Cardiac septum (tissue), 1 donor: ENCODE results near the gene DPP6. TPM values are rescaled to one million over a fixed set of nuclear protein-coding genes. Genes with fewer than 3 reads are reported as not detected.

ENCODE experiments used
- DNase-seq: peaks from one replicate; pipeline ENCODE4 v3.0.0-alpha.2; 2020; ENCODE audit warnings: low spot score
- intact Hi-C: fragments of 100-400 bp; cut with DNase I; formaldehyde crosslinking; loops from one replicate; pipeline ENCODE4 v1.14.0; 2022
- total RNA-seq: library from RNA; stranded (reverse); fragmentation: NEBNext Ultra II Directional; extraction: Animal tissue kit (Norgen Biotek cat#: 25700); gene quantifications from one replicate; pipeline ENCODE4 v1.2.1, GENCODE V29; 2021
- donor health status: DM: no; HTN: no; CAD: no.

DPP6 gene
- total RNA-seq, 1 donor from 2014 or later = not detected

DNA sequence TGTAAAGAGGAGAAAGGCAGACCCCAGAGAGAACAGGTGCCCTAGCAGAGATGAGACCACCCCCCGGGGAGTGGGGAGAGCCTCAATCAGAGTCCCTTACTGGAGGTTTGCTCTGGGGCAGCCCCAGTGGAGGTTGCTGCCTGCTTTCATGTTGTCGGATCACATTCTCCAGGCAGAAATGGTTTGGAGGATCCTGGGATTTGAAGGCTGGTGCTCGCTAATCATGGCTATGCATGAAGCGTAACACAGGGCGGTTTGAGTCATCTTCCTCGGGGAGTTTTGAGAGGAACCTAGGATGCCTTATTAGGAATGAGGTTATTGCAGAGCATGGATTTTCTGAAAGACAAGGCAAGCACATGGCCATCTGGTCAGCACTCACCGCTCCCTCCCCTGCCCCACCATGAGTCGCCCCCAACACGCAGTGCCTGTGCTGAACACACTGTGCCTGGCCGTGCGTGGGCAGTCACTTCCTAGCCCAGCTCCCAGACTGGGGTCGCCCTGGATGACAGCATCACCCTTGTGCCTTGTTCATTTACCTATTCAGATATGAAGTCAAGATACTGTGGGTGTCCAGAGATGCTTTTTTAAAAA lies 319.9 kb downstream of the DPP6 start:
- intact Hi-C loops = no loop called here
- no peak for DNase-seq

DNA sequence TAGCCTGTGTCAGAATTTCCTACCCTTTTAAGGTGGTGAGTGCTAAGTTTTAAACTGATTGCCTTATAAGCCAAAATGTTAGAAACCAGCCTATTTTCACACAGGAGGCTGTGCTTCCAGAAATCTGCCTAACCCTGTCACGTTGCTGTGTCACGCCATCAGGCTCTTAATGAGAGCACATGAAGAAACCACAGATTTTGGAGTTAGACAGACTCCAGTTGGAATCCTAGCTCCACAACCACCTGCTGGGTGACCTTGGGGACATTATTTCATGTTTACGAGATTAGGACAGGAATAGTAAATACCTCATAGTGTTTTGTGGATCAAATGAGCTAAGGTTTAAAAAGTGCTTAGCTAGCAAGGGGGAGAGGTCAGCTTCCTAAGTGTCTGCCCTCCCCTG lies 321.8 kb downstream of the DPP6 start:
- DNase-seq = no peak
- intact Hi-C loops = no loop called here

DNA sequence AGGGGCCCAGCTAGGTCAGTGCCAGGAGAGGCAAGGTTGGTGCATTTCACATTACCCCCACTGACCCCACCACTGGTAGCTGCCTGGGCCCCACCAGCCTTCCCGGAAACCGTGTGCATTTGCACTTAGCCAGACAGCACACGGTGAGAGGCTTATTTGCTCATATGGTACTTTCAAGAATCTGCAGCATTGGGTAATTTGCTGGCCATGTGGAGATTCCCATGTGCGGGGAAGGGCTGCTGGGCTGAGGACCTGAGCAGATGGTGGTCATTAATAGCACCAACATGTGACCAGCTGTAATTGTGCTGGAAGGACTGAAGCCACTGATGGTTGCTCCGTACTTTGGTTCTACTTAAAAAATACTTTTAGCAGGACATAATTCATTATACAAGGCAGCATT lies 323.8 kb downstream of the DPP6 start:
- DNase-seq = no peak
- intact Hi-C loops = no loop called here

DNA sequence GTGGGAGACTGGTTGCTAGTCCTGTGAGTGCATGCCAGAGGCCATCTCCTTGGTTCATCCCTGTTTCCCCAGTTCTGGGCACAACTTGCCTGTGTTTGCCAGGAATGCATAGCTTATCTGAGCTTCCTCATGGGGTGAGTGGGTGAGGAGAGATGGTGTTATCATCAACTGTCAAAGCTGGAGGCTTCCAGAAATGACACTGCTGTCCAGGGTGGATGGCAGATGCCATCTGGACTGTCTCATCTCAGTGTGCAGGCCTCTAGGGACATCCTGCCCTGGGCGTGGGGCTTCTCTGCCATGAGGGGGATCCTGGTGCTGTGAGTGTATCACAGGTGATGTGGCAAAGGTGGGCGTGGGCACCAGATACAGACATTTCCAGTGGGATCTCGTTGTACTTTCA lies 328.6 kb downstream of the DPP6 start:
- DNase-seq = no peak
- intact Hi-C loops = no loop called here

DNA sequence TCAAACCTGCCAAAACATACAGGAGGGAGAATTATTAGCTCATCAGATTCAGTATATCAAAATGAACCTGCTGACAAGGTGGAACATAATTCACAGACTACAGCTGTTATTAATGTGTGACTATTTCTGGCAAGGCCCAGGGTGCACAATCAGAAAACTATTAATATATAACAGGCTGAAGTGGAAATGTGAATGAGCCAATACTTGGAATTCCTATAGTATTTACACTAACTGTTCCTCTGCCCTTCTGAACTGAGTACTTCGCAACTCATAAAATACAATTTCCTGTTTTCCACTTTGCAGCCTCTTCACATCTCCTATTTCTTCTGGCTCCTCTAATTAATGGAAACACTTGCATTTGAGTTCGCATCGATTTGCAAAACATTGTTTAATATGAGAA lies 330.8 kb downstream of the DPP6 start:
- no peak for DNase-seq
- intact Hi-C loops = no loop called here

DNA sequence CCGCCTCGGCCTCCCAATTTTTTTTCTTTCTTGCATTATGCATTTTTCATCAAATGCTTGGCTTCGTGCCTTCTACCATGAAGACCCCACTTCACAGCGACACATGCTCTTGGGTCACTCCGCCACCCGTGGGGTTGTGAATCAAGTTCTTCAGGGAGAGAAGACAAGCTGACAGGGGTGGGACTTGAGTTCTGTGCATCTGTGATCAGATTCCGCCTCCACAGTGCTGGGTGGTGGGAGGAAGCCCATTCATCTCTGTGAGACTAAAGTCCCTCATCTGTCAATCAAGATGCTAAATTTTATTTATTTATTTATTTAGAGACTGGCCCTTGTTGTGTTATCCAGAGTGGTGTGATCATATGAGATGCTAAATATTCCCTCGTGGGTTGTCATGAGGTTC lies 333.0 kb downstream of the DPP6 start:
- DNase-seq = no peak
- intact Hi-C loops = no loop called here

DNA sequence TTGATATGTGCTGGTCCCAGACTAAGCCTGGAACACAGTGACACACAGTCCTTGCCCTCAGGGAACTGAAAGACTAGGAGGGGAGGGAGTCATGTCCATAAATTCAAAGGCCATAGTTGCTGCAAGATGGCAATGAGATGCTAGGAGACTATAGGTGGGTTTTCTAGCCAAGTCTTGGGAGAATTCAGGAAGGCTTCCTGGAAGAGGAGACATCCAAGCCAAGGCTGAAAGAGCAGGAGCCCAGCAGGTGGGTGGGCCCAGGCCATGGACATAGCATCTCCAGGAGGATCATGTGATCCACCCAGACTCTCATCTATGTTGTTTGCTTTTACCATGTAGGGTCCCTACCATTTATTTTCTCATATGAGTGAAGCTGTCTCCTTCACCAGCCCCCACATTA lies 335.1 kb downstream of the DPP6 start:
- DNase-seq = no peak
- intact Hi-C loops = no loop called here

DNA sequence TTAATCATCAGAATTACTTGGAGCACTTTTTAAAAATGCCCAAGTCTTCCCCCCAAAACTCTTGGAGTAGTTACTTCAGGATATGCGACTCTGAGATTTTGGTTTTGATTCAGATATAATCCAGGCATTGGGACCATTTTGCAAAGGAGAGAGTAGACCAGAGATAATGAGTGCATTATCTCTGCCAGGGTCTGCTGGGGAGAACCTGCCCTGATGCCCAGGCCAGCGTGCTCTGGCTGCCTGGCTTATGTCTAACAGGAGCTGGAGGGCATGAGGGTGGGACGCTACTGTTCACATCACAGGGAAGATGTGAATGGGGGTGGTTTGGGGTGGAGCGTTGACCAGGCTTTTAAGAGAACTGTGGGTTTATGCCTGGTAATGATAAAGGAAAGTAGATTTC lies 336.2 kb downstream of the DPP6 start:
- DNase-seq = no peak
- intact Hi-C loops = no loop called here

DNA sequence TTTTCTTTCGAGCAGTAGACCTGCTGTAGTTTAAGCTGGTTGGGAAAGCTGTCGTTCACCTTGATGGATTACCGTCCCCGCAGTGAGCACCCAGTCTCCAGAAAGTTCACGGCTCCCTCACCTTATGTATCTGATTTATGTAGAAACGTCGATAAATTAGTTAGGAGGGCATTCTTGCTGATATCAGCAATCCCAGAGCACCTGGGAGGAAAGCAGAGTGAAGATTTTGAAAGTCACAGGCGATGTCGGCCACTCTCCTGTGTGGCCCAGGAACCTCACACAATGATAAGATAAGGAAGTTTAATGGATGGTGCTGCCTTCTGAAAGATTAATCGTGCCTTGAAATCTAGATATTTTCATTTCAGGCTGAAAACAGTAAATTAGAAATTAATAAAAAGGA lies 336.8 kb downstream of the DPP6 start:
- intact Hi-C loops = no loop called here
- DNase-seq = no peak

DNA sequence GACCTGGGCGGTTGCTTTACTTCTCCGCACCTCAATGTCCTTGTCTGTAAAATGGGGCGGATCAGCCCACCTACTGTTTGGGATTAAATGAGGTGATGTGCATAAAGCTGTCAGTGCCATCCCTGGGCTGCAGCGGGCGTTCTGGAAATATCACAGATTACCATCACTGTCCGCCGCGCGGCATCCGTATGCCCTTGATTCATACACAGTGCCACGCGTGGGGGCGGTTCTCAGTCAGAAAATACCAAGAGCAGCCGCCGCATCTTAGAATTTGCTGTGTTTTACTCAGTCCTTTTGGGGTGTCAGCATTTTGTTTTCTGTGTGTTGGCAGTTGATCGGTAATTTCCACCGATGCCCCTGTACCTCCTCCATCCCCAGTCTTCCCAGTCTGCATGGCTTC lies 338.8 kb downstream of the DPP6 start:
- intact Hi-C loops = no loop called here
- no peak for DNase-seq

DNA sequence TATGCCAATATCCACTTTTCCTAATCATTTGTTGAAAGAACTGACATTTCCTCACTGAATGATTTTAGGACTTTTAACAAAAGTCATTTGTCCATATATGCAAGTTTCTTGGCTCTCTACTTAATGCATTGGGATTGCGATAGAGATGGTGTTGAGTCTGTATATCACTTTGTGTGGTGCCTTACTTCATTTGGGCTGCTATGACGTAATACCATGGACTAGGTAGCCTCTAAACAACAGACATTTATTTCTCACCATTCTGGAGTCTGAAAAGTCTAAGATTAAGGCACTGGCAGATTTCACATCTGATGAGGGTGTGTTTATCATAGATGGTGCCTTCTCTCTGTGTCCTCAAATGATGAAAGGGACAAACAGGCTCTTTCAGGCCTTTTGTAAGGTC lies 342.6 kb downstream of the DPP6 start:
- intact Hi-C loops = no loop called here
- no peak for DNase-seq

DNA sequence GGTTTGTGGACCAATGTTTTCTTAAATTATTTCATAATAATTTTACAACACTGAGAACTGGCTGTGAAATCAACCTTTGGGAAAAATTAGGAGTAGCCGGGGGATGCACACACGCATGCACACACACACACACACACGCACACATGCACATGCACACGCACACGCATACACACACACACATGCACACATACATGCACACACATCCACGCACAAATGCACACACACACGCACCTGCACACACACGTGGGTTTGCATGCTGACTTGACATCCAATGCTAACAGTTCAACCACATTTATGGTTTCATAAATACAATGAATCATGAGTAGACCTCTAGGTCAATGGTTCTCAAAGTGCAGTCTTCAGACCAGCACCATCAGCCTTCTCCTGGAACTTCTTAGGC lies 354.1 kb downstream of the DPP6 start:
- intact Hi-C loops = no loop called here
- no peak for DNase-seq

DNA sequence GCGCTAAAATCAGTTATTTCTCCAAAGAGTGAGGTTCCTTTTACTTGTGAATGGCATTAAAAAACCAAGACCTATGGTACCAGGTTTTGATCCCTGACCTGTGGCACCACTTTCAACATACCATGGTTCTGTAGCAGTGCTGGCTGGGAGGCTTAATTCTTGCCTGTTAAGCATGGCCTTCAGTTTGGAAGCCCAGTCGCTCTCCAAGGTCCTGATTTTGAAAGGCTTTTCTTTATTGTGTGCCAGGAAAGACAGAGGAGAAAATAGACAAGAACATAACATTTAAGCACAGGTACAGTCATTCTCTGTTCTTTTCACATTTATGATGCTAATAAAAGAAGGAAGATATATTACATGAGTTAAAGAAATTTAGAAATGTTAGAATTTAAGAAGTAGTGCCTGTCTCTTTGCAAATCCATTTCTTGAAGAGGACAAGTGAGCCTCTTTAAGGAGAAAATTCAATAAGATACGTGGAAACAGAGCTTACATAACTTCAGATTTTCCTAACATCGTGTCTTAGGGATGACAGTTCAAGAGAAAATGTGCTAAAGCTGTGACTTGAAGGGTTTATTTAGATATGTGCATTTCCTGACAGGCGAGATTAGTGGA lies 357.6 kb downstream of the DPP6 start:
- no peak for DNase-seq
- intact Hi-C loops = no loop called here

DNA sequence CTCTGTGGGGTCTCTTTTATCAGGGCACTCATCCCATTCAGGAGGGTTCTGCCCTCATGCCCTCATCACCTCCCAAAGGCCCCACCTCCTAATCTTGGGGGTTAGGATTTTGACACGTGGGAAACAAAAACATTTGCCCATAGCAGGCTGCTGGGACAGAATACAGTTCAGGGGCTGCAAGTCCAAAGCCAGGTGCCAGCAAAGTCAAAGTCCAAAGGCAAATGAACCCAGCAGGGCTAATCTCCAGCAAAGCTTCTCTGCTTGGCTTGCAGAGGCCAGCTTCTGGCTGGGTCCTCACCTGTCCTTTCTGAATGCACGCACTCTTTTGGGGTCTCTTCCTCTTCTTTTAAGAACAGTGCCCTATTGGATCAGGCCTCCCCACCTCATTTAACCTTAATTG lies 359.9 kb downstream of the DPP6 start:
- no peak for DNase-seq
- intact Hi-C loops = no loop called here

DNA sequence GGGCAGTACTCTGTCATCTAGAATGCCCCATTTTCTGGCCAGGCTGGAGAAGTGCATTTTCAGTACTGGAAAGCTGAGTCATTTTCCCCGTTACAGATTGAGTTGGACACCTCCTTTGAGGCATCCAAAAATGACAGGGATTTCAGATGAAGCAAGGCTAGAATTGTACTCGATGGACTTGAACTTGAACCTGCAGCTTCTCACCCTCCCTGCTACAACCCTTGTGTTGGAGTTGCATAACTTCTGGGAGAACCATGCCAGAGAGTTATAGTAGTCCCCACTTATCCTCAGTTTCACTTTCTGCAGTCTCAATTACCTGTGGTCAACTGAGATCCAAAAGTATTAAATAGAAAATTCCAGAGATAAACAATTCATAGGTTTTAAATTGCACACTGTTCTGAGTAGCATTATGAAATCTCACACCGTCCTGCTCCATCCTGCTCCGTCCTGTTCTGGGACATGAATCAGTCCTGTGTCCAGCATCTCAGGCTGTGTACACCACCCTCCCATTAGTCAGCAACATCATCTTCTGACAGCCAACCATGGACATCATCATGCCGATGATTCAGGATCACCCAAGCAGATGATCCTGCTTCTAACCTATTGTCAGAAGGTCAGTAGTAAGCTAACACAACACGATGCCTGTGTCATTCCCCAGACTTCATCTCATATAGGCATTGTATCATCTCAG lies 363.7 kb downstream of the DPP6 start:
- DNase-seq = no peak
- intact Hi-C loops = no loop called here

DNA sequence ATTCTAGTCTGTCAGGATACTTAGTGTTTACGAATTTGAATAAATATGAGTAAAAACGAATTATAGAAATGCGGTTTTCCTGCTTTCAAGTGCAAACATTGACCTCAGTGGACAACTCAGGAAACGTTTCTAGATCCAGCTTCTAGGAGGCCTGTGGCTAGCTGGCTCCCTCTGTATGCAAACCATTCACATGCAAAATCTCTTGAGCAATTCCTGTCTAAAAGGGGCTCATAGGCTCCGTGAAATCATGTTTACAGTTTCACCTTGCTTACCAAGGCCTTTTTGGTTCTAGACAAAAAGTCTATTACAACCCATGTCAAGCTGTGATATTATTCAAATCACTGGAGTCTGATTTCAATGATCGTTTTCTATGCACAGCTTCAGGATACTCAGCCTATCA lies 364.5 kb downstream of the DPP6 start:
- DNase-seq = no peak
- intact Hi-C loops = no loop called here

DNA sequence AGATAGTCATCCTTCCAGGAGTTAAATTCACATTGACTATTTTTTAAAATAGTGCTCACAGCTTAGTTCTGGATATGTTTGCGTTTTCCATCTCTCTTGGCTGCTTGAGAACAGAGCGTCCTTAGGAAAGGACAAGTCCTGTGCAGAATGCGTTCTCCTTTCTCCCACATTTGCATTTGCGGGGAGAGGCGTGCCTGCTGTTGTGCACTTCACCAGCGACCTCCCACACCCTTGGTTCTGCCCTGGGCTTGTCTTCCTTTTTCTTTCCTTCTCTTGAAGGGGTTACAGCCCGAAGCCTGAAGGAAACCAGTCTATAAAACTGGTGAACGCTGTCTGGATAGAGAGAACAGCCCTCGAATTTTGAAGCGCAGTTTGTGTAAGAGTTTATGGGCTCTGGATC lies 367.1 kb downstream of the DPP6 start:
- intact Hi-C loops = no loop called here
- DNase-seq = no peak

DNA sequence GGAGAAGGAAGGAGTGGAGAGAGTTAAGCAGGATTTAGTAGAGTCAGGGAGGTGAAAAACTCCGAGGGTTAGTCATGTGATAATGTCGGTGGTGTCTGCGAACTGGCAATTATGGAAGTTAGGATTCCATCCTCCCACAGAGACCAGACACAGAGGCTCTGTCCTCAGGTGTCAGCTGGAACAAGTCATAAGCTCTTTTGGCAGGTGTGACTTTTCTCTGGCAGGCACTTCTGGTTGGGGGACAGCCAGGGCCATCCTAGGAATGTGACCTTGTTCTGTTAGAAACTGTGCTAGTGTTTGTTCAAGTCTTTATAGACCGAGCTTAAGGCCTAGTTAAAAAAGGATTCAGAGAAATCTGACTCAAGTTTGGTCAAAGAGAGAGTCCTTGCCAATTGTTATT lies 371.0 kb downstream of the DPP6 start:
- intact Hi-C loops = no loop called here
- no peak for DNase-seq

DNA sequence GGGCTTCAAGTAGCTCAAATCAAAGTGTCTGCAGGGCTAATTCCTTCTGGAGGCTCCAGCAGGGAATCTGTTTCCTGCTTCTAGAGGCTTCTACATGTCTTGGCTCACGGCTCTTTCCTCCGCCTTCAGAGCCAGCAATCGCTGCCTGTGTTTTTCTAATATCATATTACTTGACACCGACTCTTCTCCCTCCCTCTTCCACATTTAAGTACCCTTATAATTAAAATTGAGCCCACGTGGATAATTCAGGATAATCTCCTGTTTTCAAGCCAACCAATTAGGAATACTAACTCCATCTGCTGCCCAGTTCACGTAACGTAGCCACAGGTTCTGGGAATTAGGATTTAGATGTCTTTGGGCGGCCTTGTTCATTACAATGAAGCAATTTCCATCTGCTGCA lies 372.2 kb downstream of the DPP6 start:
- intact Hi-C loops = no loop called here
- DNase-seq = no peak

DNA sequence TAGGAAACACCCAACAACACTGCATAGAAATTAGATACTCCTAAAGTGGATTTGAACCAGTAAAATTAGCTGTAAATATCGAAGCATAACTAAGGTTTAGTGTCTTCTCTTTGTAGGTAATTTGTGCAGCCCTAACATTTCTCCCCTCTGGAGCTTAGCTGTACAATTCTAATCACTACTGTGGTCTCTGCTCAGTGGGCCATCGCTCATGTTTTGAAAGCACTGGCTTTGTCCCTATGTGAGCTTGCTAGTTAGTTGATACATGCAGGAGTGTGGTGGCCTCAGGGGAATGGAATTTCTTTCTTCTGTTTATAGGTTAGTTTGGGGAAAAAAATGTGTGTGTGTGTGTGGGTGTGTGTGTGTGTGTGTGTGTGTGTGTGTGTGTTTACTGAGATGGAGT lies 373.1 kb downstream of the DPP6 start:
- DNase-seq = no peak
- intact Hi-C loops = no loop called here

DNA sequence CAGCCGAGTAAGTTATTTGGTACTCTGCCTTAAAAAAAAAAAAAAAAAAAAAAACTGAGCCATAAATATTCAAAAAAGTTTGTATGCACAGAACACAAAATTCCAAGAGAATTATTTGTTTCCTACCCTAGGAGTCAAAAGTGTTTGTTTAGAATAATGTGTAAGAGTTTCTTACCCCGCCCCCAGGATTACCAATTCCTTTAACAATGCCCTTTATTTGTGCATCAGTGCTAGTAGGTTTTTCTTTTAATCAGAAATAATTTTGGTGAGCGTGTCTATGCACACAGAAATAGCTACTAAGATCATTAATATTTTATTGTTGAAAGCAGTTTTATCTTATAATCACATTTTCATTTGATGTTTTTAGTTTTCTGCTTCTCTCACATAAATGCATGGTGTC lies 374.6 kb downstream of the DPP6 start:
- DNase-seq = no peak
- intact Hi-C loops = no loop called here

DNA sequence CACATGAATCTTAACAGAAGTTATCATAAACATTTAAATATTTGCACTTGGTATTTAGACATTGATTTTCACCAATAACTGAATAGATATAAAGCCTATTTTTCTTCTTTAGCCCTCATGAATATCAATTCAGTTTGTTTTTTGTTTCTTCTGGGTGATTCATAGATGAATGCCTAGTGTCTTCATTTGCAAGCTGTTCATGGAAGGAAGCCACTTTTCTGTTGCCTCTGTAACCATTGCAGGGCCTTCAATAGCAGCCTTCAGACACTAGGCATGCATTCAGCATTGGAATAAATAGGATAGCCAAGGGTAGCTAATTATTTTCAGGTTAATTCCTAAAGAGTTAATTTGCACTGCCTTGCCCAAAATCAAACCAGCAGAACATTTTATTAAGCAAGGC lies 375.3 kb downstream of the DPP6 start:
- intact Hi-C loops = no loop called here
- no peak for DNase-seq
